B cell (primary cell): ENCODE measurements around the gene GJC1.

Experiments used
- EZH2 ChIP-seq: IDR thresholded peaks from 2 replicates; pipeline ENCODE4 v1.6.1; 2012; ENCODE audit warnings: borderline replicate concordance, low read depth, mild to moderate bottlenecking, moderate library complexity, low read length; ENCODE audit not compliant: insufficient read depth, poor library complexity, severe bottlenecking
- TF ChIP-seq, protein P1 (sequence below): fragments of 200-600 bp; IDR thresholded peaks from one replicate; pipeline ENCODE4 v1.8.0; 2022; ENCODE audit warnings: antibody characterized with exemption, mild to moderate bottlenecking

DNA sequence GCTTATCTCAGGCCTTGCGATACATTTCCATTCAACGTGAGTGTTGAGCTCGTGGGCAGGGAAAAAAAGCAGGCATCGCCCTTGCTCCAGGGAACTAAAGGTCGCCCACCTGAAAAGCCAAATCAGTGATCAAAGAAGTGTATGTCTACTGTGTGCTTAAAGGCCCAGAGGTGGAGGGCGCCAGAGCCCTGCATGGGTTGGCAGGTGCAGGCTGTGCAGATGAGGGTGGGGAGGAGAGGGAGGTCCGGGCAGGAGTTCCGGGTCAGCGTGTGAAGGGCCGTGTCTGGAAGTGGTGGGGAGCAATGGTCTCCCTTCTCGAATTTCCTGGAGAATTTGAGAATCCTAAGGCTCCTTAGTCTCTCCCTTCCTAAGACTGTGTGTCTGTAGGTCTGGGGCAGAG, 64.1 kb downstream of the GJC1 start:
- TF ChIP-seq, protein P1, sequence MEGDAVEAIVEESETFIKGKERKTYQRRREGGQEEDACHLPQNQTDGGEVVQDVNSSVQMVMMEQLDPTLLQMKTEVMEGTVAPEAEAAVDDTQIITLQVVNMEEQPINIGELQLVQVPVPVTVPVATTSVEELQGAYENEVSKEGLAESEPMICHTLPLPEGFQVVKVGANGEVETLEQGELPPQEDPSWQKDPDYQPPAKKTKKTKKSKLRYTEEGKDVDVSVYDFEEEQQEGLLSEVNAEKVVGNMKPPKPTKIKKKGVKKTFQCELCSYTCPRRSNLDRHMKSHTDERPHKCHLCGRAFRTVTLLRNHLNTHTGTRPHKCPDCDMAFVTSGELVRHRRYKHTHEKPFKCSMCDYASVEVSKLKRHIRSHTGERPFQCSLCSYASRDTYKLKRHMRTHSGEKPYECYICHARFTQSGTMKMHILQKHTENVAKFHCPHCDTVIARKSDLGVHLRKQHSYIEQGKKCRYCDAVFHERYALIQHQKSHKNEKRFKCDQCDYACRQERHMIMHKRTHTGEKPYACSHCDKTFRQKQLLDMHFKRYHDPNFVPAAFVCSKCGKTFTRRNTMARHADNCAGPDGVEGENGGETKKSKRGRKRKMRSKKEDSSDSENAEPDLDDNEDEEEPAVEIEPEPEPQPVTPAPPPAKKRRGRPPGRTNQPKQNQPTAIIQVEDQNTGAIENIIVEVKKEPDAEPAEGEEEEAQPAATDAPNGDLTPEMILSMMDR = no peak
- TF ChIP-seq EZH2 = no peak
